Ovary (tissue), 9 donors: Measurements from ENCODE around the gene ANKRD27. TPM values are rescaled to one million over a fixed set of nuclear protein-coding genes. Genes with fewer than 3 reads are reported as not detected.
"Not testable (repeated sequence)": the region's sequence is repeated elsewhere in the genome, so short reads cannot be mapped to it uniquely, and the experiment has no call there.

ENCODE experiments used
- DNase-seq, 5 donors: peaks; one replicate each; pipeline ENCODE4 v3.0.0-alpha.2; 2019 to 2020
- H3K27ac ChIP-seq, 2 donors: fragments of 200-600 bp; one replicate each; pipeline versions ENCODE4 v1.5.1 to v1.8.0; 2019 to 2022
- H3K27me3 ChIP-seq: fragments of 200-600 bp; one replicate; pipeline ENCODE4 v1.8.0; 2022
- H3K36me3 ChIP-seq: fragments of 200-600 bp; sonication (generic); one replicate; pipeline ENCODE4 v1.5.1; 2019
- H3K4me1 ChIP-seq: one replicate; pipeline ENCODE4 v1.8.1; 2013; ENCODE audit warnings: mild to moderate bottlenecking, moderate library complexity; ENCODE audit not compliant: insufficient read depth
- H3K4me3 ChIP-seq: fragments of 200-600 bp; sonication (generic); one replicate; pipeline ENCODE4 v1.5.1; 2017
- H3K9me3 ChIP-seq, 2 donors: fragments of 200-600 bp in 1 of 2; sonication (generic) in 1 of 2; one replicate each; pipeline versions ENCODE4 v1.5.1 to v1.8.1; 2013 to 2019; ENCODE audit warnings: mild to moderate bottlenecking in 1 of 2, moderate library complexity in 1 of 2
- CTCF ChIP-seq, 3 donors: fragments of 450-650 bp in 2 of 3; fragments of 200-600 bp in 1 of 3; IDR thresholded peaks; one replicate each; pipeline versions ENCODE4 v1.5.1 to v1.8.0; 2016 to 2022; ENCODE audit warnings: antibody characterized with exemption in 3 of 3, mild to moderate bottlenecking in 1 of 3
- EP300 ChIP-seq: sonication (generic); formaldehyde crosslinking; IDR thresholded peaks from one replicate; pipeline ENCODE4 v1.6.1; 2017; ENCODE audit warnings: antibody characterized with exemption
- POLR2A ChIP-seq: fragments of 450-650 bp; IDR thresholded peaks from one replicate; pipeline ENCODE4 v1.6.1; 2017; ENCODE audit warnings: antibody characterized with exemption, mild to moderate bottlenecking, moderate library complexity
- whole genome bisulfite sequencing, 3 donors: extraction: QIAGEN DNeasy Blood & Tissue Kit in 1 of 3; methylation state at CpG; one replicate each; pipeline versions ENCODE4 v1.1.5 to v1.1.7; 2013 to 2017; 5-methylcytosine and 5-hydroxymethylcytosine counted together
- intact Hi-C, 4 donors: fragments of 100-400 bp; cut with DNase I; formaldehyde crosslinking; loops; one replicate each; pipeline versions ENCODE4 v1.11.0 to v1.15.1; 2022 to 2023
- polyA plus RNA-seq, 2 donors: library from polyadenylated mRNA; stranded (reverse); fragments of 200-250 nt in 1 of 2; fragments of 350-450 nt in 1 of 2; fragmentation: Illumina TruSeq in 1 of 2; extraction: RNeasy Lipid Tissue Mini Kit (QIAGEN cat#74804) in 1 of 2; gene quantifications; one replicate each; pipeline ENCODE4 v1.2.3, GENCODE V29; 2013 to 2014
- total RNA-seq, 7 donors: library from RNA; depleted of rRNA in 2 of 7; stranded (reverse); fragments of >200 nt in 2 of 7; fragmentation: NEBNext Ultra II Directional in 3 of 7; extraction: Animal tissue kit (Norgen Biotek cat#: 25700) in 3 of 7; gene quantifications; one replicate each; pipeline versions ENCODE4 v1.1.0 to v1.2.4, GENCODE V29; 2016 to 2023
- donor health status: DM: no; HTN: no; CAD: no; lungs with moderate emphysema.
- donor health status: DM: no; HTN: no; CAD: no.
- donor health status: Bipolar disorder and iron deficiency.
- donor health status: DM: yes; HTN: yes; CAD: no.
- donor health status: DM: no; HTN: no; CAD: no.
- donor health status: DM: yes; HTN: yes; CAD: no.

The ANKRD27 gene
- total and polyA plus RNA-seq, 9 donors, result 9.9 to 33.6 (median 21.9) TPM

- Histone ChIP-seq H3K9me3 (no peaks in the 10 kb centered on the region), H3K27me3 (no peaks in the 10 kb centered on the region), H3K4me1 (no peaks in the 10 kb centered on the region), H3K27ac (no peak overlapping the region), H3K4me3 (no peak overlapping the region), H3K36me3 (no peaks in the 10 kb centered on the region)
- no peak for DNase-seq
- TF ChIP-seq POLR2A, result no peak
- TF ChIP-seq EP300, result no peak
- TF ChIP-seq CTCF (IDR thresholded peaks at IDR 0.05), result no peak
- intact Hi-C loops, result no loop called here
- 83 to 88% (median 86%) methylated on average over 7 of the region's 7 CpGs for WGBS, 3 donors
Observed at GRCh38 chr19:32718286-32718685, 43.3 kb upstream of the ANKRD27 start.

GRCh38 chr19:32717496-32717895, 42.5 kb upstream of the ANKRD27 start:
- TF ChIP-seq POLR2A (no peak), EP300 (no peak), CTCF (IDR thresholded peaks at IDR 0.05) (no peak)
- Histone ChIP-seq H3K4me1 (no peaks in the 10 kb centered on the region), H3K36me3 (no peaks in the 10 kb centered on the region), H3K9me3 (no peaks in the 10 kb centered on the region), H3K27me3 (no peaks in the 10 kb centered on the region), H3K27ac (no peak overlapping the region), H3K4me3 (no peak overlapping the region)
- intact Hi-C loops, result no loop called here
- 27 to 51% (median 30%) methylated on average over 5 of the region's 5 CpGs for WGBS, 3 donors
- DNase-seq, result no peak

- H3K27me3 ChIP-seq, H3K4me1 ChIP-seq, H3K36me3 ChIP-seq, DNase-seq, intact Hi-C loops, H3K9me3 ChIP-seq, H3K27ac ChIP-seq, H3K4me3 ChIP-seq: not testable (repeated sequence)
- 95 to 97% (median 95%) methylated on average over 7 of the region's 7 CpGs for WGBS, 3 donors
Observed at GRCh38 chr19:32716203-32716602, 41.2 kb upstream of the ANKRD27 start.

- Histone ChIP-seq H3K4me1 (no peaks in the 10 kb centered on the region), H3K27me3 (no peaks in the 10 kb centered on the region), H3K9me3 (no peaks in the 10 kb centered on the region), H3K4me3 (no peak overlapping the region), H3K27ac (no peak overlapping the region), H3K36me3 (no peaks in the 10 kb centered on the region)
- intact Hi-C loops, result no loop called here
- no peak for DNase-seq
- TF ChIP-seq POLR2A, result no peak
- no peak for TF ChIP-seq CTCF (IDR thresholded peaks at IDR 0.05)
- TF ChIP-seq EP300, result no peak
- 90 to 93% (median 91%) methylated on average over 6 of the region's 6 CpGs for WGBS, 3 donors
Observed at GRCh38 chr19:32711747-32712146, 36.8 kb upstream of the ANKRD27 start.

- Histone ChIP-seq H3K9me3 (no peaks in the 10 kb centered on the region), H3K36me3 (no peaks in the 10 kb centered on the region), H3K27me3 (no peaks in the 10 kb centered on the region), H3K27ac (no peak overlapping the region), H3K4me1 (no peaks in the 10 kb centered on the region), H3K4me3 (no peak overlapping the region)
- intact Hi-C loops, result no loop called here
- 81 to 92% (median 90%) methylated on average over 5 of the region's 5 CpGs for WGBS, 3 donors
- DNase-seq, result no peak
- TF ChIP-seq EP300 (no peak), CTCF (IDR thresholded peaks at IDR 0.05) (no peak), POLR2A (no peak)
Observed at GRCh38 chr19:32709032-32709431, 34.1 kb upstream of the ANKRD27 start.
